22Rv1 (cell line): ENCODE measurements around the gene NR5A1.

Experiments
- H3K27ac ChIP-seq: fragments of 450-650 bp; 2 replicates; pipeline ENCODE4 v1.5.1; 2017
- ZFX ChIP-seq: fragments of 450-650 bp; IDR thresholded peaks from 2 replicates; pipeline ENCODE4 v1.6.1; 2017; ENCODE audit warnings: antibody characterized with exemption, borderline replicate concordance
- TF ChIP-seq, protein P1 (sequence below): fragments of 450-650 bp; IDR thresholded peaks from 2 replicates; pipeline ENCODE4 v1.5.1; 2017; ENCODE audit warnings: mild to moderate bottlenecking

The NR5A1 gene

GRCh38 chr9:124549016-124549415 is 41.8 kb upstream of the NR5A1 start:
- TF ChIP-seq, protein P1, sequence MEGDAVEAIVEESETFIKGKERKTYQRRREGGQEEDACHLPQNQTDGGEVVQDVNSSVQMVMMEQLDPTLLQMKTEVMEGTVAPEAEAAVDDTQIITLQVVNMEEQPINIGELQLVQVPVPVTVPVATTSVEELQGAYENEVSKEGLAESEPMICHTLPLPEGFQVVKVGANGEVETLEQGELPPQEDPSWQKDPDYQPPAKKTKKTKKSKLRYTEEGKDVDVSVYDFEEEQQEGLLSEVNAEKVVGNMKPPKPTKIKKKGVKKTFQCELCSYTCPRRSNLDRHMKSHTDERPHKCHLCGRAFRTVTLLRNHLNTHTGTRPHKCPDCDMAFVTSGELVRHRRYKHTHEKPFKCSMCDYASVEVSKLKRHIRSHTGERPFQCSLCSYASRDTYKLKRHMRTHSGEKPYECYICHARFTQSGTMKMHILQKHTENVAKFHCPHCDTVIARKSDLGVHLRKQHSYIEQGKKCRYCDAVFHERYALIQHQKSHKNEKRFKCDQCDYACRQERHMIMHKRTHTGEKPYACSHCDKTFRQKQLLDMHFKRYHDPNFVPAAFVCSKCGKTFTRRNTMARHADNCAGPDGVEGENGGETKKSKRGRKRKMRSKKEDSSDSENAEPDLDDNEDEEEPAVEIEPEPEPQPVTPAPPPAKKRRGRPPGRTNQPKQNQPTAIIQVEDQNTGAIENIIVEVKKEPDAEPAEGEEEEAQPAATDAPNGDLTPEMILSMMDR: no peak
- TF ChIP-seq ZFX: no peak
- no peak overlapping the region for H3K27ac ChIP-seq

- H3K27ac ChIP-seq: no peak overlapping the region
- TF ChIP-seq, protein P1: no peak
- TF ChIP-seq ZFX: no peak
These were observed 37.3 kb upstream of the NR5A1 start for GRCh38 chr9:124544535-124544934.

DNA sequence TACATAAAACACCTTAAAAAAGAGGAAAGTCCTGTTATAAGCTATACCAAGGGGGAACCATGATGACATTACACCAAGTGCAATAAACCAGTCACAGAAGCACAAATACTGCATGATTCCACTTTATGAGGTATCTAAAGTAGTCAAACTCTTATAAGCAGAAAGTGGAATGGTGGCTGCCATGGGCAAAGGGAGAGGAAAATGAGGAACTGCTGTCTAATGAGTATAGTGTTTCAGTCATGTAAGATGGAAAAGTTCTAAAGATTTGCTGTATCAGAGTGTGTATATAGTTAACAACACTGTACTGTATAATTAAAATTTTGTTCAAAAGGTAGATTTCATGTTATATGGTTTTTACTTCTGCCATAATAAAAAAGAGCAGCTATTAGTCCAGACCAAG is 34.6 kb upstream of the NR5A1 start:
- no peak overlapping the region for H3K27ac ChIP-seq
- TF ChIP-seq, protein P1: no peak
- no peak for TF ChIP-seq ZFX

DNA sequence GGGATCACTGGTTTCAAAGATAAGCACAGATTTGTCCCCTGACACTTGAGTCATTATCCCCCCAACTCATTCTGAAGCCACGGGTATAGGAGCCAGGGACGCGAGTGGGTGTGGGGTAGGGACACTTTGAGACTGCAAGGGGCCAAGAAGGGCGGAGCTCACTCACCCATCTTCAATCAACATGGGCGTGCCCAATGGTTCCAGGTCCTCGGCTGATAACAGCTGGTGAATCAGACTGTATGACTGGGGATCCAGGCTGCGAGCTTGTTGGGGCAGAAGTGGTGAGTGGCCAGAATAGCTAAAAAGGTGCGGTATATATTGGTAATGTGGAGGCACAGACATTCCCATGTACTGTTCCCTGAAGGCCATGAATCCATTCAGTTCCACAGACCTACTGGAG is 30.7 kb upstream of the NR5A1 start:
- no peak overlapping the region for H3K27ac ChIP-seq
- TF ChIP-seq ZFX: no peak
- TF ChIP-seq, protein P1: no peak

GRCh38 chr9:124535846-124536245 is 28.6 kb upstream of the NR5A1 start:
- no peak overlapping the region for H3K27ac ChIP-seq

GRCh38 chr9:124532897-124533296 is 25.7 kb upstream of the NR5A1 start:
- no peak overlapping the region for H3K27ac ChIP-seq
- TF ChIP-seq, protein P1: no peak; the same call in 1 of the 2 replicates
- no peak for TF ChIP-seq ZFX

More at GRCh38 chr9:124535846-124536245, 28.6 kb upstream of the NR5A1 start:
- TF ChIP-seq, protein P1: no peak
- no peak for TF ChIP-seq ZFX

DNA sequence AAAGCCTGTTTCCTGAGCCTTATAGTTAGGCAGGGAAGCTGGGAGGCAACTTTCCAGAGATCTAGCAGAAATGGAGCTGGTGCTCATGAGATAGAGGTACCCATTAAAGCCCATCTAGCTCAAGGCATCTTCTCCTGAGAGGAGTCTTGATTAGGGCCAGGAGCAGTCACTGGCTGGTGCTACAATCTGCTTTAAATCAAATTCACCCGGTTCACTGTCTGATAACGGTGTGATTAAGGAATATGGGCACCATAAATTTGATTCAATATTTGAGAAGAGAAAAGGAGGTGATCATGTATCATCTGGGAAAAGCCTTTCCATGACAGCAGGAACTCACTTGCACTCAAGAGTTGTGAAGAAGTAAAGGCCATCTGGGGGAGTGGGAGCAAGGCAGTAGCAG is 23.9 kb upstream of the NR5A1 start:
- TF ChIP-seq, protein P1: no peak
- no peak for TF ChIP-seq ZFX

More for the DNA sequence above, 23.9 kb upstream of the NR5A1 start:
- H3K27ac ChIP-seq: no peak overlapping the region
